Trophoblast cell (in vitro differentiated cells and primary cell): ENCODE measurements around the gene CLEC16A.

Source experiments
- DNase-seq, 2 donors: peaks; one replicate each; pipeline ENCODE4 v3.0.0-alpha.2; 2016
- H2AFZ ChIP-seq: 2 replicates; pipeline ENCODE4 v1.6.1; 2013; ENCODE audit warnings: low read length, moderate library complexity, mild to moderate bottlenecking; ENCODE audit not compliant: insufficient read depth, poor library complexity
- H2AK5ac ChIP-seq: 2 replicates; pipeline ENCODE4 v1.6.1; 2013; ENCODE audit warnings: mild to moderate bottlenecking, low read length
- H2BK120ac ChIP-seq: 2 replicates; pipeline ENCODE4 v1.6.1; 2013; ENCODE audit warnings: low read length, mild to moderate bottlenecking, moderate library complexity; ENCODE audit not compliant: insufficient read depth, poor library complexity
- H2BK12ac ChIP-seq: 2 replicates; pipeline ENCODE4 v1.6.1; 2013; ENCODE audit warnings: mild to moderate bottlenecking, low read length, moderate library complexity
- H2BK5ac ChIP-seq: 2 replicates; pipeline ENCODE4 v1.6.1; 2013; ENCODE audit warnings: low read length, low read depth, moderate library complexity, mild to moderate bottlenecking; ENCODE audit not compliant: poor library complexity
- H3K14ac ChIP-seq: 2 replicates; pipeline ENCODE4 v1.6.1; 2013; ENCODE audit warnings: mild to moderate bottlenecking, low read length
- H3K18ac ChIP-seq: 2 replicates; pipeline ENCODE4 v1.6.1; 2013; ENCODE audit warnings: mild to moderate bottlenecking, low read length
- H3K23ac ChIP-seq: 2 replicates; pipeline ENCODE4 v1.6.1; 2013; ENCODE audit warnings: low read length
- H3K27ac ChIP-seq: 2 replicates; pipeline ENCODE4 v1.5.1; 2013; ENCODE audit warnings: low read depth, mild to moderate bottlenecking, inconsistent platforms, low read length, moderate library complexity
- H3K27me3 ChIP-seq: 2 replicates; pipeline ENCODE4 v1.6.1; 2013; ENCODE audit warnings: inconsistent platforms, mild to moderate bottlenecking, low read length, moderate library complexity; ENCODE audit not compliant: insufficient read depth
- H3K36me3 ChIP-seq, 2 experiments: 1 replicate in 1 of 2; 2 replicates in 1 of 2; pipeline ENCODE4 v1.6.1; 2013; ENCODE audit warnings: low read length in 2 of 2, mild to moderate bottlenecking in 2 of 2, moderate library complexity in 1 of 2; ENCODE audit not compliant: insufficient read depth in 2 of 2, control insufficient read depth in 1 of 2
- H3K4ac ChIP-seq: 2 replicates; pipeline ENCODE4 v1.6.1; 2013; ENCODE audit warnings: low read depth, mild to moderate bottlenecking, low read length, moderate library complexity
- H3K4me1 ChIP-seq, 2 experiments: 1 replicate in 1 of 2; 2 replicates in 1 of 2; pipeline ENCODE4 v1.6.1; 2013; ENCODE audit warnings: low read length in 2 of 2, mild to moderate bottlenecking in 2 of 2, moderate library complexity in 1 of 2; ENCODE audit not compliant: insufficient read depth in 2 of 2, control insufficient read depth in 1 of 2
- H3K4me2 ChIP-seq: 2 replicates; pipeline ENCODE4 v1.6.1; 2013; ENCODE audit warnings: inconsistent platforms, mild to moderate bottlenecking, low read length, moderate library complexity
- H3K4me3 ChIP-seq: 2 replicates; pipeline ENCODE4 v1.5.1; 2013; ENCODE audit warnings: mild to moderate bottlenecking, low read depth, low read length, inconsistent platforms
- H3K79me1 ChIP-seq: one replicate; pipeline ENCODE4 v1.6.1; 2013; ENCODE audit warnings: low read length
- H3K79me2 ChIP-seq: 2 replicates; pipeline ENCODE4 v1.6.1; 2013; ENCODE audit warnings: low read length, mild to moderate bottlenecking; ENCODE audit not compliant: control insufficient read depth, insufficient read depth, poor library complexity
- H3K9ac ChIP-seq: 2 replicates; pipeline ENCODE4 v1.6.1; 2013; ENCODE audit warnings: mild to moderate bottlenecking, low read length
- H3K9me3 ChIP-seq: 2 replicates; pipeline ENCODE4 v1.6.1; 2013; ENCODE audit warnings: low read depth, mild to moderate bottlenecking, control low read depth, inconsistent platforms, low read length; ENCODE audit not compliant: insufficient read depth
- H4K12ac ChIP-seq: 2 replicates; pipeline ENCODE4 v1.6.1; 2013; ENCODE audit warnings: low read depth, mild to moderate bottlenecking, low read length, moderate library complexity
- H4K8ac ChIP-seq: 2 replicates; pipeline ENCODE4 v1.6.1; 2013; ENCODE audit warnings: low read depth, mild to moderate bottlenecking, low read length, moderate library complexity
- H4K91ac ChIP-seq: one replicate; pipeline ENCODE4 v1.6.1; 2013; ENCODE audit warnings: low read depth, mild to moderate bottlenecking, low read length, moderate library complexity
- WGBS: extraction: QIAGEN DNeasy Blood & Tissue Kit; methylation state at CpG from one replicate; pipeline ENCODE4 v1.1.7; 2013; ENCODE audit warnings: missing lambda C conversion rate; ENCODE audit not compliant: insufficient read length, insufficient coverage; ENCODE audit errors: extremely low coverage; 5-methylcytosine and 5-hydroxymethylcytosine counted together

The CLEC16A gene

DNA sequence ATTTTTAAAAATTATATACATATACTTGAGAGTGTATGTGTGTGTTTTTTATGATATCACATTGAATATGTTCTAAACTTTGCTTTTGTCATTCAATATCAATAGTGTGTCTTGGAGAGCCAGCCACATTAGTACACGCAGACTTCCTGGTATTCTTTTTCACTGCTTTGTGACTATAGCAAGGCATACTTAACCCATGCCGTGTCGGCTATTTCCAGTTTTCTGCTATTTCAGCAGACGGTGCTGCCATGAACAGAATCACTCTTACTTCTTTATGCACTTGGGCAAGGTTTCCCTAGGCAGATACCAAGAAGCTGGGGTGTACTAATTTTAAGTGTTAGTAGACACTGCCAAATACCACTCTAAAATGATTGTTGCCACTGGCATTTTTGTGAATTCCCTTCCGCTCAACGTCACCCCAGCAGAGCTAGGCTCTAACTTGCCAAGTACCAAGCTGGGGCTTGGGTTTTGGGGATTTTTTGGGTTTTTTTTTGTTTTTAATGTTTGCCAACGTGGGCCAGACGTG lies 176.8 kb downstream of the CLEC16A start:
- H3K4me2 ChIP-seq = no peak overlapping the region
- peaks cover 2% of the 10 kb centered on the region in 2 experiments for H3K4me1 ChIP-seq
- H3K79me2 ChIP-seq = no peaks in the 10 kb centered on the region
- H4K91ac ChIP-seq = no peak overlapping the region
- no CpG with 5 or more reads among the region's 8 CpGs for whole genome bisulfite sequencing
- H2BK12ac ChIP-seq = no peak overlapping the region
- H3K27me3 ChIP-seq = no peaks in the 10 kb centered on the region
- no peak overlapping the region for H4K12ac ChIP-seq
- no peak overlapping the region for H4K8ac ChIP-seq
- H2BK120ac ChIP-seq = no peak overlapping the region
- H3K79me1 ChIP-seq = no peaks in the 10 kb centered on the region
- H2AK5ac ChIP-seq = no peak overlapping the region
- no peak for DNase-seq
- no peak overlapping the region for H3K23ac ChIP-seq
- no peak overlapping the region for H2BK5ac ChIP-seq
- H2AFZ ChIP-seq = no peak overlapping the region
- no peak overlapping the region for H3K4me3 ChIP-seq
- no peak overlapping the region for H3K27ac ChIP-seq
- no peak overlapping the region for H3K18ac ChIP-seq
- H3K14ac ChIP-seq = no peak overlapping the region
- H3K9ac ChIP-seq = no peak overlapping the region
- H3K36me3 ChIP-seq = peaks cover 10 to 16% of the 10 kb centered on the region in 2 experiments
- no peaks in the 10 kb centered on the region for H3K9me3 ChIP-seq
- H3K4ac ChIP-seq = no peak overlapping the region

DNA sequence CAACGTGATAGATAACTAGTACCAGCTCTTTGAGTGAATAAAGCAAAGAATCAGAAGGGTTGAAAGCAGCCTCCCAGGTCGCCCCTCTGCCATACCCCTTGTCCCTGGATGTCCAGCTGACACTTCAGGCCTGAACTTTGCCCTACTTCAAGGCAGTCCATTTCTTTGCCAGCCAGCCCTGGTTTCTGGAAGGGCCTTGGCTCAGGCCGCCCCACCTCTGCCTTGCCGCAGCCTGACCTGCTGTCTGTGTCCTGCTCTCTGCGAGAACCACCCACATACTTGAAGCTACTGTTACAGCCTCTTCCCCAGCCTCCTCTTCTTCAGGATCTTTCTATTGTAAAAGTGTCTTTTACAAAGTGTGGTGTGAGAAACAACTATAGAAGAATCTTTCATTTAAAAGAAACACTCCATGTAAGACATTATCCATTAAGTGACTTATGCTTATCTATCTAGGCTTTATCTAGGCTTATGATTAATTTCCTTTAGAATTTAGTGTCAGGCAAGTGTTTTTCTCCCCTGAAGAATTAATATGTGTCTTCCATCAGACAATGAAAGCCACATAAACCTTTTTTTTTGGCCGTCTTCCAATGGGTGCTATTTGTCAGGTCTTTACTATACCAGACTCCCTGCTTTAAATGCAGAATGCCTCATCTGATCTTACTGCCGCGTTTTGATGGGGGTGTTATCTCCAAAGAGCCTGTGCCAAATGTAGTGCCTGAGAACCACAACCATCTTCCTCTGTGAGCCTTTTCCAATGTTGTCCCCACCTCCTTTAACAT lies 177.7 kb downstream of the CLEC16A start:
- H3K9me3 ChIP-seq = no peaks in the 10 kb centered on the region
- H3K4me3 ChIP-seq = no peak overlapping the region
- no peak overlapping the region for H2BK5ac ChIP-seq
- no peak overlapping the region for H3K23ac ChIP-seq
- no peak overlapping the region for H3K4ac ChIP-seq
- peak overlapping the region; percentile 13 for H4K91ac ChIP-seq
- H3K4me2 ChIP-seq = no peak overlapping the region
- WGBS = no CpG with 5 or more reads among the region's 8 CpGs
- no peak for DNase-seq
- H4K12ac ChIP-seq = no peak overlapping the region
- peak overlapping the region; percentile 49 for H2AK5ac ChIP-seq
- H3K18ac ChIP-seq = no peak overlapping the region
- H4K8ac ChIP-seq = no peak overlapping the region
- no peaks in the 10 kb centered on the region for H3K79me2 ChIP-seq
- no peaks in the 10 kb centered on the region for H3K79me1 ChIP-seq
- no peak overlapping the region for H2BK12ac ChIP-seq
- H3K9ac ChIP-seq = no peak overlapping the region
- H3K4me1 ChIP-seq = peaks cover 2% of the 10 kb centered on the region in 2 experiments
- no peak overlapping the region for H3K27ac ChIP-seq
- H2AFZ ChIP-seq = no peak overlapping the region
- H3K36me3 ChIP-seq = peaks cover 12 to 16% of the 10 kb centered on the region in 2 experiments
- no peaks in the 10 kb centered on the region for H3K27me3 ChIP-seq
- H3K14ac ChIP-seq = no peak overlapping the region
- no peak overlapping the region for H2BK120ac ChIP-seq

DNA sequence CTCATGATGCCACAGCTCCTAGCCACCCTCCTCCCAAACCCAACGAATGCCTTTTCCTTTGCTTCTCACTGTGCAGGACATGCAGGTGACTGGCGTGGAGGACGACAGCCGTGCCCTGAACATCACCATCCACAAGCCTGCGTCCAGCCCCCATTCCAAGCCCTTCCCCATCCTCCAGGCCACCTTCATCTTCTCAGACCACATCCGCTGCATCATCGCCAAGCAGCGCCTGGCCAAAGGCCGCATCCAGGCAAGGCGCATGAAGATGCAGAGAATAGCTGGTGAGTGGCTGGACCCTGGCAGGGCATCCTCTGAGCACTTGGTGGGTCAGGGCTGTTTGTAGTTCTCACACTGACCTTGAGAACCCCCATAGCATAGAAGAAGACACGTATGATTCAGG lies 179.3 kb downstream of the CLEC16A start:
- H3K18ac ChIP-seq = no peak overlapping the region
- no peak overlapping the region for H4K8ac ChIP-seq
- WGBS = no CpG with 5 or more reads among the region's 11 CpGs
- no peak overlapping the region for H3K23ac ChIP-seq
- no peak for DNase-seq
- peaks cover 3% of the 10 kb centered on the region for H3K79me1 ChIP-seq
- no peaks in the 10 kb centered on the region for H3K27me3 ChIP-seq
- H4K12ac ChIP-seq = no peak overlapping the region
- no peak overlapping the region for H2AK5ac ChIP-seq
- peaks cover 6 to 7% of the 10 kb centered on the region in 2 experiments for H3K4me1 ChIP-seq
- H2BK12ac ChIP-seq = no peak overlapping the region
- no peak overlapping the region for H2BK120ac ChIP-seq
- H3K4me2 ChIP-seq = no peak overlapping the region
- H3K4ac ChIP-seq = no peak overlapping the region
- no peak overlapping the region for H2BK5ac ChIP-seq
- no peak overlapping the region for H3K9ac ChIP-seq
- peaks cover 12 to 16% of the 10 kb centered on the region in 2 experiments for H3K36me3 ChIP-seq
- no peak overlapping the region for H2AFZ ChIP-seq
- no peaks in the 10 kb centered on the region for H3K9me3 ChIP-seq
- no peak overlapping the region for H4K91ac ChIP-seq
- no peak overlapping the region for H3K4me3 ChIP-seq
- H3K79me2 ChIP-seq = peaks cover 2% of the 10 kb centered on the region
- no peak overlapping the region for H3K27ac ChIP-seq
- no peak overlapping the region for H3K14ac ChIP-seq

DNA sequence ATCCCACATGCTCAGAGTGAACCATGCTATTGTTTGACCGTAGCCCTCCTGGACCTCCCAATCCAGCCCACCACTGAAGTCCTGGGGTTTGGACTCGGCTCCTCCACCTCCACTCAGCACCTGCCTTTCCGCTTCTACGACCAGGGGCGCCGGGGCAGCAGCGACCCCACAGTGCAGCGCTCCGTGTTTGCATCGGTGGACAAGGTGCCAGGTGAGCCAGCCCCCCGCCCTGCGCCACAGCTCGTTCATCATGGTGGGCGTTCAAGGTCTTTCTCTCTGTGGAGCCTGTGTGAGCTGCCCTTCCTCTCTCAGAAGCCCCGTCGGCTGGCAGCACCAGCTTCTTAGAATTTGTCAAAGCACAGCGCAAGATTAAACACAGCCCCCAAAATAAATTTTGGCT lies 181.6 kb downstream of the CLEC16A start:
- Histone ChIP-seq H3K4me1 (peaks cover 8 to 9% of the 10 kb centered on the region in 2 experiments), H3K4me3 (no peak overlapping the region), H3K4me2 (no peak overlapping the region), H3K79me1 (peaks cover 5% of the 10 kb centered on the region), H2AFZ (no peak overlapping the region), H4K12ac (no peak overlapping the region), H3K14ac (no peak overlapping the region), H3K4ac (no peak overlapping the region), H3K9me3 (no peaks in the 10 kb centered on the region), H3K18ac (no peak overlapping the region), H3K27me3 (no peaks in the 10 kb centered on the region), H3K27ac (no peak overlapping the region), H2BK120ac (no peak overlapping the region), H3K9ac (no peak overlapping the region), H3K23ac (no peak overlapping the region), H3K79me2 (peaks cover 2% of the 10 kb centered on the region), H4K8ac (no peak overlapping the region), H3K36me3 (peaks cover 9 to 13% of the 10 kb centered on the region in 2 experiments), H2AK5ac (no peak overlapping the region), H4K91ac (no peak overlapping the region), H2BK12ac (no peak overlapping the region), H2BK5ac (no peak overlapping the region)
- DNase-seq = no peak
- no CpG with 5 or more reads among the region's 17 CpGs for WGBS
